Adipocyte (in vitro differentiated cells): ENCODE data around the gene PPP1R8.

Source experiments
- DNase-seq: peaks from one replicate; pipeline ENCODE4 v3.0.0-alpha.2; 2015; ENCODE audit warnings: low read depth
- H3K27me3 ChIP-seq: replicated peaks from 2 replicates; pipeline ENCODE4 v1.7.0; 2013; ENCODE audit warnings: mild to moderate bottlenecking, low read length, moderate library complexity; ENCODE audit not compliant: control insufficient read depth, insufficient read depth
- H3K36me3 ChIP-seq: 2 replicates; pipeline ENCODE4 v1.7.0; 2013; ENCODE audit warnings: low read length, mild to moderate bottlenecking, moderate library complexity; ENCODE audit not compliant: control insufficient read depth, insufficient read depth, severe bottlenecking
- H3K4me1 ChIP-seq: 2 replicates; pipeline ENCODE4 v1.7.0; 2013; ENCODE audit warnings: mild to moderate bottlenecking, low read length, moderate library complexity; ENCODE audit not compliant: control insufficient read depth, insufficient read depth
- H3K4me3 ChIP-seq: 2 replicates; pipeline ENCODE4 v1.7.0; 2013; ENCODE audit warnings: mild to moderate bottlenecking, low read length, moderate library complexity
- H3K9ac ChIP-seq: 2 replicates; pipeline ENCODE4 v1.7.0; 2013; ENCODE audit warnings: mild to moderate bottlenecking, low read length, moderate library complexity
- H3K9me3 ChIP-seq: 2 replicates; pipeline ENCODE4 v1.7.0; 2013; ENCODE audit warnings: mild to moderate bottlenecking, low read length, moderate library complexity; ENCODE audit not compliant: control insufficient read depth

The PPP1R8 gene

DNA sequence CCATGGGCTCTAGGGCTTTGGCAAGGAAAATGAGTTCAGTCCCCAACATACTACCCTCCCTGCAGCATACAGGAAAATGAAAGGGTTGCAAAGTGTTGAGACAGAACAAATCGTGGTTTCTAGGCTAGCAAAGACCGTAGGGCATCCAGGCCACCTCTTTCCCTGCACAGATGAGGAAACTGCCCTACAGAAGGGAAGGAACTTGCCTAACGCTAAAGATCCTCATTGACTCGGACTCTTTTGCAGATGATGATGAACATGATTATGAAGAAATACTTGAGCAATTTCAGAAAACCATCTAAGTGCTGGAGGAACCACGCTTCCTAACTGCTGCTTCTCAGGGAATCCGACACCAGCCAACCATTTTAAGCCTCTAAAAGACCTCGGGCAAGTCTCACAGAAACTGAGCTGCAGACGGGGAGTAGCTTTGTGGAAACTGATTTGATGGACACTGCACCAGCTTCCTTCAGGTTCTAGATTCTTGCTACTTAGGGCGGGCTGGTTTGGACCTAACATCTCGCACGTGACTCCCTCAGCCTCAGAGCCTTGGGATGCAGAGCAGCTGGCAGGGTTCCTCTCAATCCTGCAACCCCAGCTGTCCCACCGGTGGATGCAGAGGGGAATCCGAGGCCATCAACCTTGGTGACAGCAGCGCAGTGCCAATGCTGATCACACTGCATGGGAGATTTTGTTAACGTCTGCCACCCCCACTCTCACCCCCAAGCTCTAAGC lies 55.2 kb downstream of the PPP1R8 start:
- DNase-seq = no peak
- H3K4me3 ChIP-seq = no peak overlapping the region
- H3K27me3 ChIP-seq = no peaks in the 10 kb centered on the region
- H3K9ac ChIP-seq = no peak overlapping the region
- H3K9me3 ChIP-seq = no peaks in the 10 kb centered on the region
- peaks cover 47% of the 10 kb centered on the region for H3K36me3 ChIP-seq
- peaks cover 3% of the 10 kb centered on the region for H3K4me1 ChIP-seq

DNA sequence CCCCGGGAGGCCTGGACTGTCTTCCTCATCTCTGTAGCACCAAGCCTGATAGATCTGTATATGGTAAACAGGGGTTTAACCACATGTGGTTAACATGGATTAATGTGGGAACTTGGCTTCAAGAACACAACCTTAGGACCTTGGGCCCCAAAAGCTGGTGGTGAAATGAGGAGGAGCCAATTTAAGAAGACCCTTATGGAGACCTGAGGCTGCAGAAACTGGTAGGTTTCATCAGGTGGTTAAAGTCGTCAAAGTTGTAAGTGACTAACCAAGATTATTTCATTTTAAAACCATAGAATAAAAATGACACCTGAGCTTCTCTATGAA lies 55.7 kb downstream of the PPP1R8 start:
- Histone ChIP-seq H3K27me3 (no peaks in the 10 kb centered on the region), H3K4me3 (no peak overlapping the region), H3K4me1 (peaks cover 3% of the 10 kb centered on the region), H3K36me3 (peaks cover 52% of the 10 kb centered on the region), H3K9me3 (no peaks in the 10 kb centered on the region), H3K9ac (no peak overlapping the region)
- DNase-seq = no peak

DNA sequence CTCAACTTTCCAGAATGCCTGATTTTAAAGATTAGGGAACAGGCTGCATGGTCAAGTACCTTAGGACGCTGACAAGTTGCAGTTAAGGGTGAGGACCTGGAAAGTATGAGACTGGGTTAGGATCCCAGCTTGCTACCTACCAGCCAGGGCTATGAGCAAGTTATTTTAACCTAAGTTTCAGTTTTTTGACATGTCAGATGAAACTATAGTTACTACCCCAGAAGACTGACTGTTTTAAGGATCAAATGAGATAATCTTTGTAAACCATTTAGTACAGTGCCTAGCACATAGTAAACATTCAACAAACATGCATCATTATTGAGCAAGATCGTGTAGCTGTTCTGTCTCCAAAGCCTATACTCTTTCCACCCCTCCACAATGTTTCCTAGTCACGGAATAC lies 56.2 kb downstream of the PPP1R8 start:
- no peaks in the 10 kb centered on the region for H3K9me3 ChIP-seq
- H3K9ac ChIP-seq = no peak overlapping the region
- H3K36me3 ChIP-seq = peaks cover 57% of the 10 kb centered on the region
- H3K4me1 ChIP-seq = peaks cover 3% of the 10 kb centered on the region
- H3K27me3 ChIP-seq = no peaks in the 10 kb centered on the region
- DNase-seq = no peak
- no peak overlapping the region for H3K4me3 ChIP-seq

DNA sequence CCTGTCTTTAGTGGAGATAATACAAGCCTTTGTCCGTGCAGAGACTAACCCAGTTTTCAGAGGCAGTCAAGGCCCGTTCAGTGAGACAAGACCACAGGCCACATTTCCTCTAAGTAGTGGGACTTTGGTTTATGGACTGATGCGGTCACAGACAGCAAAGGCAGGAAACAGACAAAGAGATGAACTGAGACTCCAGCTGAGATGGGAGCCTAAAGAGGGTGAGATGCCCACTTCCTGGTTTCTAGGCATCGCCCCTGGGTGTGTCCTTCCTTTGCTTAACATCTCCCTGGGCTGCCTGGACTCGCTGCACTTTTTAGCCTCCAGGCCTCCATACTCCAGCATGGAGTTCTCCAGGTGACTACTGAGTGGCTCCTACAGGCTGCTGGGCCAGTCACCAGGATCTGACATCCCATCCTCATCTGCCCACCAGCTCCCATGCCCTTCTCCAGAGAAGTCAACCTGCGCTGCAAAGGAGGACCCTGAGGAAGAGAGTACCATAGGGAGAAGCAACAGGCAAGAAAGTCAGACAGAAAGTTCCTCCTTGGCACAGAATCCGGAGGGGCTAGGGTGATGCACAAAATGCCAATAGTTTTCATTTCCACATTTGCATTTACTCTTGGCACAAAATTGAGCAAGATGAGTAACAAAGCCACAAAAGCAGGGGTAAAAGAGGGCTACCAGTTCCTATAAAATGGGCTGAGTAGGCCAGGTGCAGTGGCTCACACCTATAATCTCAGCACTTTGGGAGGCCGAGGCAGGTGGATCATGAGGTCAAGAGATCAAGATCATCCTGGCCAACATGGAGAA lies 56.8 kb downstream of the PPP1R8 start:
- Histone ChIP-seq H3K4me1 (peaks cover 3% of the 10 kb centered on the region), H3K9me3 (no peaks in the 10 kb centered on the region), H3K4me3 (no peak overlapping the region), H3K27me3 (no peaks in the 10 kb centered on the region), H3K9ac (no peak overlapping the region), H3K36me3 (peaks cover 62% of the 10 kb centered on the region)
- DNase-seq = no peak

DNA sequence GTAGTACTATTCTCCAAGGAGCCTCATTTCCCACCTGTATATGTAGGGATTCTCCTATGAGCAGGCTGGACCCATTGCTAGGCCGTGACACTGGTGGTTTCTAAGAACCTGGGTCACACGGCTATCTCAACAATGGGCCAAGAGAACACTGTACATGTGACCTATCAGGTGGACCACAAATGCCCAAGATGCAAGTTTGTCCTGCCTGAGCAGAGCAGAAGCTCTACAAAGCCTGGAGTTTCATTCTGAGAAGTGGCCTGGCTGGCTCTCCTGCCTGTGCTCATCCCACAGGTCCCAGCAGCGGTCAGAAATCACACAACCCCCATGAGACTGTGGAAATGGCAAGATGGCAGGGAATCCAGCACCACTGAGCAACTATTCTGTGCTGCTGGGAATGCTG lies 58.9 kb downstream of the PPP1R8 start:
- Histone ChIP-seq H3K36me3 (peaks cover 64% of the 10 kb centered on the region), H3K27me3 (no peaks in the 10 kb centered on the region)

DNA sequence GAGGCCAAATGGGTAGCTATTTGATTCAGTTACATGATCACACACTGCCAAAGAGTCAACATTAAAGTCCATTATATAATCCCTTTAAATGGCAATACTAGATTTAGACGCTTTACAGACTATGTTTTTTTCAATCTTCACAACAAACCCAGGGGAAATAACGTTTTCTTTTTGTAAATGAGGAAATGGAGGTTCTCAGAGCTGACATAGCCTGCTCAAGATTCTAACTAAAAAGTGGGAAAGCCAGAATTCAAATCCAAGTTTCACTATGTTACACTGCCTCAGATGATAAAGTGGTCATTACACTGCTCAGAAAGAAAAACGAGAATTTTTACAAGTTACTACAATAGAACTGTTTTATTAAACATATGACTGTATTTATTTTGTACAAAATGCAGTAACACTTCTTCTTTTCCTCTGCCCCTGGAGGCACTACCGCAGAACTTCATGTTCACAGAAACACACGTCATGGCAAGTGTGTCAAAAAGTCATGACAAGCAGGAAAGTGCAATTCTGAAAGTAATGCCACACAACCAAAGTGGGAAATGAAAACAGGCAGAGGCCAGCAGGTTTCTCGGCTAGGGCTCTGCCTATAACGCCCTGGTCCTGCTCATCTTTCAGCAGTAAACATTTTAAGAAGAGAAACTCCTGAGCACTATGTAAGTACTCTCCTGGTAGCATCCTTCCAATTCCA lies 60.8 kb downstream of the PPP1R8 start:
- no peak overlapping the region for H3K9ac ChIP-seq
- H3K36me3 ChIP-seq = peaks cover 66% of the 10 kb centered on the region
- H3K9me3 ChIP-seq = no peaks in the 10 kb centered on the region
- peaks cover 3% of the 10 kb centered on the region for H3K4me1 ChIP-seq
- DNase-seq = no peak
- no peaks in the 10 kb centered on the region for H3K27me3 ChIP-seq
- no peak overlapping the region for H3K4me3 ChIP-seq

More for the DNA sequence above, 58.9 kb downstream of the PPP1R8 start:
- DNase-seq = no peak
- H3K4me1 ChIP-seq = peaks cover 3% of the 10 kb centered on the region
- no peaks in the 10 kb centered on the region for H3K9me3 ChIP-seq
- no peak overlapping the region for H3K4me3 ChIP-seq
- H3K9ac ChIP-seq = no peak overlapping the region

DNA sequence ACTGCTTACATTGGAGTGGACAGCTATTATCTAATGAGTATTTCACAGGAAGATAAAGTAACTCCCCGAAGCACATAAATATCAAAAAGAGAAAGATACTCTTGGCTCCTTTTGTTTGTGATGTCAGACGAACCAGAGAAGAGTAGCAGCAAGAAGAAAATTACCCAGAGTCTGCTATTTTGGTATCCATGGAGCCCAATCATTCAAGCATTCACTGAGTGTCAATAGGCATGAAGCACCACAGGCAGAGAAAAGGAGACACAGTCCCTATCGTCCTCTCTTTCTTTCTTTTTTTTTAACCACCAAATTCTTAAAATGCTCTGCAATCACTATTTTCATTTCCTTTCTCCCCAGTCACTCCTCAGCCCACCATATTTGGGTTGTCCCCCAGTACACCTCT lies 63.9 kb downstream of the PPP1R8 start:
- no peaks in the 10 kb centered on the region for H3K9me3 ChIP-seq
- H3K9ac ChIP-seq = no peak overlapping the region
- H3K4me3 ChIP-seq = no peak overlapping the region
- H3K36me3 ChIP-seq = peaks cover 65% of the 10 kb centered on the region
- no peaks in the 10 kb centered on the region for H3K27me3 ChIP-seq
- DNase-seq = no peak
- H3K4me1 ChIP-seq = peaks cover 3% of the 10 kb centered on the region
